WTC11 (cell line): ENCODE data around the gene BICC1. TPM values are rescaled to one million over a fixed set of nuclear protein-coding genes. Genes with fewer than 3 reads are reported as not detected.

Source experiments
- ATAC-seq: fragments of 200-7000 bp; cut with Tn5 transposase; 2 replicates; pipeline ENCODE4 v1.10.0; 2021; ENCODE audit warnings: mild to moderate bottlenecking, moderate library complexity
- CTCF ChIA-PET: fragments of 300-600 bp; sonication (Branson Sonifier 250); formaldehyde crosslinking; loops from one replicate; lab custom pipeline; 2021; ENCODE audit warnings: antibody characterized with exemption; lab: Charles Lee
- POLR2A ChIA-PET: fragments of 350-600 bp; sonication (Branson Sonifier 250); formaldehyde crosslinking; loops from one replicate; lab custom pipeline; 2021; ENCODE audit warnings: antibody characterized with exemption; lab: Charles Lee
- DNase-seq: peaks from one replicate; pipeline ENCODE4 v3.0.0; 2021; ENCODE audit warnings: low spot score
- H3K27ac Mint-ChIP-seq: 2 replicates; pipeline ENCODE4 v1.8.0; 2021; ENCODE audit warnings: mixed read lengths
- H3K27me3 Mint-ChIP-seq: 2 replicates; pipeline ENCODE4 v1.8.0; 2021; ENCODE audit warnings: low read depth, mild to moderate bottlenecking, moderate library complexity, mixed read lengths
- H3K36me3 Mint-ChIP-seq: 2 replicates; pipeline ENCODE4 v1.8.0; 2021; ENCODE audit warnings: mixed read lengths
- H3K4me1 Mint-ChIP-seq: 2 replicates; pipeline ENCODE4 v1.8.0; 2022; ENCODE audit warnings: mixed read lengths
- H3K4me3 Mint-ChIP-seq: 2 replicates; pipeline ENCODE4 v1.8.0; 2021; ENCODE audit warnings: mild to moderate bottlenecking, moderate library complexity, mixed read lengths
- H3K9me3 Mint-ChIP-seq: 2 replicates; pipeline ENCODE4 v1.8.0; 2021; ENCODE audit warnings: mixed read lengths
- ATF3 ChIP-seq: sonication (generic); formaldehyde crosslinking; conservative IDR thresholded peaks from 2 replicates; pipeline ENCODE4 v1.8.1; 2022; ENCODE audit warnings: mild to moderate bottlenecking, missing genetic modification reagents
- ELF4 ChIP-seq: sonication (generic); formaldehyde crosslinking; IDR thresholded peaks from 2 replicates; pipeline ENCODE4 v1.8.1; 2022; ENCODE audit warnings: low read depth, mild to moderate bottlenecking, moderate library complexity, missing genetic modification reagents
- EMX1 ChIP-seq: fragments of 250-450 bp; sonication (Bioruptor Pico); IDR thresholded peaks from 2 replicates; pipeline ENCODE4 v1.8.0; 2021; ENCODE audit warnings: mild to moderate bottlenecking
- ETV6 ChIP-seq: sonication (generic); formaldehyde crosslinking; IDR thresholded peaks from 2 replicates; pipeline ENCODE4 v1.8.1; 2022; ENCODE audit warnings: mild to moderate bottlenecking, missing genetic modification reagents
- FOXK1 ChIP-seq: sonication (generic); formaldehyde crosslinking; IDR thresholded peaks from 2 replicates; pipeline ENCODE4 v1.8.0; 2022; ENCODE audit warnings: mild to moderate bottlenecking, moderate library complexity, missing genetic modification reagents
- HMGXB4 ChIP-seq: sonication (generic); formaldehyde crosslinking; IDR thresholded peaks from 2 replicates; pipeline ENCODE4 v1.8.1; 2023; ENCODE audit warnings: mild to moderate bottlenecking, moderate library complexity, missing genetic modification reagents
- IRF2 ChIP-seq: sonication (generic); formaldehyde crosslinking; IDR thresholded peaks from 2 replicates; pipeline ENCODE4 v1.8.0; 2022; ENCODE audit warnings: low read depth, missing genetic modification reagents, borderline replicate concordance
- JAZF1 ChIP-seq: fragments of 250-450 bp; sonication (Bioruptor Pico); IDR thresholded peaks from 2 replicates; pipeline ENCODE4 v1.9.0; 2021; ENCODE audit warnings: moderate library complexity, mild to moderate bottlenecking, inconsistent platforms
- MLX ChIP-seq: sonication (generic); formaldehyde crosslinking; IDR thresholded peaks from 2 replicates; pipeline ENCODE4 v1.8.1; 2023; ENCODE audit warnings: mild to moderate bottlenecking, missing genetic modification reagents, moderate library complexity
- MXD4 ChIP-seq: fragments of 250-450 bp; sonication (Bioruptor Pico); IDR thresholded peaks from 2 replicates; pipeline ENCODE4 v1.8.0; 2021; ENCODE audit warnings: mild to moderate bottlenecking, moderate library complexity, borderline replicate concordance
- NR1H2 ChIP-seq: sonication (generic); formaldehyde crosslinking; IDR thresholded peaks from 2 replicates; pipeline ENCODE4 v1.9.0; 2021; ENCODE audit warnings: mild to moderate bottlenecking, moderate library complexity, missing genetic modification reagents
- OVOL2 ChIP-seq: fragments of 250-450 bp; sonication (Bioruptor Pico); IDR thresholded peaks from 2 replicates; pipeline ENCODE4 v1.9.0; 2021; ENCODE audit warnings: mild to moderate bottlenecking, borderline replicate concordance
- PREB ChIP-seq: sonication (generic); formaldehyde crosslinking; IDR thresholded peaks from 2 replicates; pipeline ENCODE4 v1.8.1; 2022; ENCODE audit warnings: mild to moderate bottlenecking, missing genetic modification reagents, moderate library complexity, borderline replicate concordance
- SOX15 ChIP-seq: fragments of 250-450 bp; sonication (Bioruptor Pico); IDR thresholded peaks from 2 replicates; pipeline ENCODE4 v1.9.0; 2021; ENCODE audit warnings: mild to moderate bottlenecking
- TEAD1 ChIP-seq: sonication (generic); formaldehyde crosslinking; IDR thresholded peaks from 2 replicates; pipeline ENCODE4 v1.8.0; 2022; ENCODE audit warnings: mild to moderate bottlenecking, missing genetic modification reagents
- USF2 ChIP-seq: sonication (generic); formaldehyde crosslinking; IDR thresholded peaks from 2 replicates; pipeline ENCODE4 v1.8.1; 2023; ENCODE audit warnings: mild to moderate bottlenecking, missing genetic modification reagents, moderate library complexity
- ZNF138 ChIP-seq: sonication (generic); formaldehyde crosslinking; conservative IDR thresholded peaks from 2 replicates; pipeline ENCODE4 v1.8.1; 2022; ENCODE audit warnings: mild to moderate bottlenecking, moderate library complexity, missing genetic modification reagents
- ZNF281 ChIP-seq: sonication (generic); formaldehyde crosslinking; IDR thresholded peaks from 2 replicates; pipeline ENCODE4 v1.8.0; 2023; ENCODE audit warnings: mild to moderate bottlenecking, missing genetic modification reagents
- ZNF512 ChIP-seq: sonication (generic); formaldehyde crosslinking; IDR thresholded peaks from 2 replicates; pipeline ENCODE4 v1.8.1; 2022; ENCODE audit warnings: missing genetic modification reagents, borderline replicate concordance
- total RNA-seq: library from RNA; stranded (reverse); gene quantifications from 3 replicates; pipeline ENCODE4 v1.2.3, GENCODE V29; 2021

The BICC1 gene
- total RNA-seq, 1 experiment from 2014 or later = 0.61 TPM

- TF ChIP-seq HMGXB4 (CRISPR knock-in tag) (no peak), ZNF138 (CRISPR knock-in tag) (no peak), EMX1 (CRISPR knock-in tag) (no peak), JAZF1 (no peak)
Measured at GRCh38 chr10:58609532-58610150, 97.0 kb downstream of the BICC1 start (continued).

- TF ChIP-seq ETV6 (no peak), OVOL2 (CRISPR knock-in tag) (no peak), ATF3 (CRISPR knock-in tag) (no peak), IRF2 (CRISPR knock-in tag) (no peak), MLX (CRISPR knock-in tag) (no peak), ELF4 (CRISPR knock-in tag) (no peak), NR1H2 (CRISPR knock-in tag) (no peak), PREB (CRISPR knock-in tag) (no peak)
- no peaks in the 10 kb centered on the region for H3K36me3 Mint-ChIP-seq
- H3K9me3 Mint-ChIP-seq = no peaks in the 10 kb centered on the region
- ATAC-seq (no peak), DNase-seq (no peak)
- H3K4me3 Mint-ChIP-seq = no peak overlapping the region
- CTCF ChIA-PET = interaction anchor here (1.6 kb wide), 1 partner anchor 84 kb away, joined by 4 read pairs; no protein-coding TSS in a partner anchor
- POLR2A ChIA-PET = no interaction called here
- H3K4me1 Mint-ChIP-seq = peaks cover 2% of the 10 kb centered on the region; the same call in 1 of the 2 replicates
- H3K27ac Mint-ChIP-seq = no peak overlapping the region
- H3K27me3 Mint-ChIP-seq = no peaks in the 10 kb centered on the region
Measured at GRCh38 chr10:58615237-58615935, 102.7 kb downstream of the BICC1 start.

GRCh38 chr10:58618158-58618676 is 105.5 kb downstream of the BICC1 start:
- ATAC-seq (no peak), DNase-seq (no peak)
- CTCF ChIA-PET = no interaction called here
- H3K9me3 Mint-ChIP-seq = no peaks in the 10 kb centered on the region
- H3K27me3 Mint-ChIP-seq = no peaks in the 10 kb centered on the region
- POLR2A ChIA-PET = no interaction called here
- H3K27ac Mint-ChIP-seq = no peak overlapping the region
- peaks cover 5% of the 10 kb centered on the region; the same call in 1 of the 2 replicates for H3K4me1 Mint-ChIP-seq
- H3K36me3 Mint-ChIP-seq = no peaks in the 10 kb centered on the region
- no peak overlapping the region for H3K4me3 Mint-ChIP-seq
- no peak for TF ChIP-seq TEAD1 (CRISPR knock-in tag)
- no peak for TF ChIP-seq FOXK1
- no peak for TF ChIP-seq ZNF281
- no peak for TF ChIP-seq MXD4 (CRISPR knock-in tag)
- no peak for TF ChIP-seq USF2 (CRISPR knock-in tag)
- TF ChIP-seq SOX15 = no peak
- no peak for TF ChIP-seq MLX (CRISPR knock-in tag)
- TF ChIP-seq ZNF512 = no peak
- no peak for TF ChIP-seq HMGXB4 (CRISPR knock-in tag)
